VCaP (cell line): Measurements from ENCODE around the gene DPM3.

Experiments
- H3K27ac ChIP-seq: fragments of 450-650 bp; 2 replicates; pipeline ENCODE4 v1.5.1; 2017
- CTCF ChIP-seq: fragments of 450-650 bp; conservative IDR thresholded peaks from 2 replicates; pipeline ENCODE4 v1.5.1; 2017; ENCODE audit warnings: mild to moderate bottlenecking, moderate library complexity

Gene DPM3

GRCh38 chr1:155104605-155105534, 35.5 kb downstream of the DPM3 start:
- TF ChIP-seq CTCF = no peak

GRCh38 chr1:155103325-155103724, 37.0 kb downstream of the DPM3 start:
- no peak for TF ChIP-seq CTCF
- H3K27ac ChIP-seq = no peak overlapping the region

More at GRCh38 chr1:155104605-155105534, 35.5 kb downstream of the DPM3 start:
- H3K27ac ChIP-seq = peak overlapping the region; percentile 50

- H3K27ac ChIP-seq = no peak overlapping the region
- TF ChIP-seq CTCF = no peak
Observed at GRCh38 chr1:155099331-155099730, 41.0 kb downstream of the DPM3 start.

- TF ChIP-seq CTCF = peak; percentile 27
- peak overlapping the region; percentile 34; the same call in 1 of the 2 replicates for H3K27ac ChIP-seq
Observed at GRCh38 chr1:155094622-155094948, 45.7 kb downstream of the DPM3 start.

- H3K27ac ChIP-seq = peak overlapping the region; percentile 34; the same call in 1 of the 2 replicates
- TF ChIP-seq CTCF = peak; percentile 72
Observed at GRCh38 chr1:155093911-155094621, 46.3 kb downstream of the DPM3 start.

- no peak overlapping the region for H3K27ac ChIP-seq
- TF ChIP-seq CTCF = no peak
Observed at GRCh38 chr1:155092641-155093040, 47.7 kb downstream of the DPM3 start.

GRCh38 chr1:155092131-155092530, 48.2 kb downstream of the DPM3 start:
- H3K27ac ChIP-seq = no peak overlapping the region
- no peak for TF ChIP-seq CTCF
